Testis (tissue), 3 donors: ENCODE measurements around the gene C1QTNF9. TPM values are rescaled to one million over a fixed set of nuclear protein-coding genes. Genes with fewer than 3 reads are reported as not detected.

ENCODE experiments used
- DNase-seq: peaks from one replicate; pipeline ENCODE4 v3.0.0-alpha.2; 2019
- H3K27ac ChIP-seq, 2 donors: fragments of 200-600 bp; sonication (generic); one replicate each; pipeline ENCODE4 v1.5.1; 2019
- H3K27me3 ChIP-seq: fragments of 200-600 bp; sonication (generic); one replicate; pipeline ENCODE4 v1.5.1; 2019
- H3K36me3 ChIP-seq: fragments of 200-600 bp; sonication (generic); one replicate; pipeline ENCODE4 v1.5.1; 2017; ENCODE audit warnings: low read depth; ENCODE audit errors: missing control alignments
- H3K4me1 ChIP-seq: fragments of 200-600 bp; sonication (generic); one replicate; pipeline ENCODE4 v1.5.1; 2019
- H3K4me3 ChIP-seq, 2 donors: fragments of 200-600 bp; sonication (generic); one replicate each; pipeline ENCODE4 v1.5.1; 2017 to 2019
- H3K9me3 ChIP-seq: fragments of 200-600 bp; sonication (generic); one replicate; pipeline ENCODE4 v1.5.1; 2017
- CTCF ChIP-seq, 3 experiments: fragments of 450-650 bp in 2 of 3; fragments of 200-600 bp in 1 of 3; sonication (generic) in 1 of 3; IDR thresholded peaks; one replicate each; pipeline ENCODE4 v1.5.1; 2016 to 2019; ENCODE audit warnings: antibody characterized with exemption in 3 of 3, mild to moderate bottlenecking in 2 of 3, moderate library complexity in 1 of 3
- POLR2A ChIP-seq: fragments of 450-650 bp; IDR thresholded peaks from one replicate; pipeline ENCODE4 v1.6.1; 2017; ENCODE audit warnings: antibody characterized with exemption, mild to moderate bottlenecking, moderate library complexity
- WGBS, 2 donors: methylation state at CpG; one replicate each; pipeline ENCODE4 v1.1.5; 2018; 5-methylcytosine and 5-hydroxymethylcytosine counted together
- intact Hi-C: fragments of 100-400 bp; cut with DNase I; formaldehyde crosslinking; loops from one replicate; pipeline ENCODE4 v1.15.1; 2023; ENCODE audit warnings: low total_unique reads
- polyA plus RNA-seq: library from polyadenylated mRNA; stranded (reverse); fragments of 350-450 nt; fragmentation: Illumina TruSeq; extraction: RNeasy Lipid Tissue Mini Kit (QIAGEN cat#74804); gene quantifications from one replicate; pipeline ENCODE4 v1.2.3, GENCODE V29; 2014; ENCODE audit warnings: low read depth, low replicate concordance; ENCODE audit not compliant: insufficient read depth
- total RNA-seq, 2 donors: library from RNA; depleted of rRNA; stranded (reverse); fragments of >200 nt; gene quantifications; one replicate each; pipeline ENCODE4 v1.2.3, GENCODE V29; 2016

Gene C1QTNF9
- total and polyA plus RNA-seq, 3 donors from 2014 or later = 0.43 to 2.4 (median 1.1) TPM

- TF ChIP-seq POLR2A (no peak), CTCF (IDR thresholded peaks at IDR 0.05) (no peak)
- Histone ChIP-seq H3K4me3 (no peak overlapping the region), H3K4me1 (no peaks in the 10 kb centered on the region), H3K27me3 (no peaks in the 10 kb centered on the region), H3K36me3 (no peaks in the 10 kb centered on the region), H3K9me3 (no peaks in the 10 kb centered on the region), H3K27ac (no peak overlapping the region)
- 91 to 96% methylated on average over 10 of the region's 10 CpGs for whole genome bisulfite sequencing, 2 donors
- no peak for DNase-seq
- intact Hi-C loops = no loop called here
These were observed 15.6 kb upstream of the C1QTNF9 start for GRCh38 chr13:24293746-24294145.

GRCh38 chr13:24299488-24300114 lies 9.8 kb upstream of the C1QTNF9 start:
- H3K27me3 ChIP-seq = no peaks in the 10 kb centered on the region
- H3K4me3 ChIP-seq = no peak overlapping the region
- no peaks in the 10 kb centered on the region for H3K9me3 ChIP-seq
- WGBS, 2 donors = 92 to 95% methylated on average over 16 of the region's 16 CpGs
- H3K27ac ChIP-seq = no peak overlapping the region
- no peaks in the 10 kb centered on the region for H3K36me3 ChIP-seq
- intact Hi-C loops = no loop called here
- TF ChIP-seq POLR2A (no peak), CTCF (IDR thresholded peaks at IDR 0.05) (no peak)
- DNase-seq = no peak
- peaks cover 3% of the 10 kb centered on the region for H3K4me1 ChIP-seq

GRCh38 chr13:24301434-24301833 lies 7.9 kb upstream of the C1QTNF9 start:
- intact Hi-C loops = no loop called here
- no peak for DNase-seq

GRCh38 chr13:24301911-24302310 lies 7.5 kb upstream of the C1QTNF9 start:
- Histone ChIP-seq H3K27me3 (no peaks in the 10 kb centered on the region), H3K27ac (no peak overlapping the region), H3K4me1 (peaks cover 5% of the 10 kb centered on the region), H3K4me3 (no peak overlapping the region), H3K9me3 (no peaks in the 10 kb centered on the region), H3K36me3 (no peaks in the 10 kb centered on the region)
- intact Hi-C loops = no loop called here
- DNase-seq = no peak
- 85 to 96% methylated on average over 7 of the region's 7 CpGs for WGBS, 2 donors
- no peak for TF ChIP-seq CTCF (IDR thresholded peaks at IDR 0.05)
- no peak for TF ChIP-seq POLR2A

More at GRCh38 chr13:24301434-24301833, 7.9 kb upstream of the C1QTNF9 start:
- H3K36me3 ChIP-seq = no peaks in the 10 kb centered on the region
- peaks cover 4% of the 10 kb centered on the region for H3K4me1 ChIP-seq
- no peaks in the 10 kb centered on the region for H3K9me3 ChIP-seq
- no peaks in the 10 kb centered on the region for H3K27me3 ChIP-seq
- TF ChIP-seq POLR2A = no peak
- H3K27ac ChIP-seq = no peak overlapping the region
- no peak overlapping the region for H3K4me3 ChIP-seq
- 70 to 71% methylated on average over 12 of the region's 12 CpGs for WGBS, 2 donors

GRCh38 chr13:24304620-24305019 lies 4.8 kb upstream of the C1QTNF9 start:
- DNase-seq = no peak
- no peak overlapping the region for H3K27ac ChIP-seq
- intact Hi-C loops = no loop called here
- no peaks in the 10 kb centered on the region for H3K9me3 ChIP-seq
- peaks cover 32% of the 10 kb centered on the region for H3K4me1 ChIP-seq
- H3K27me3 ChIP-seq = no peaks in the 10 kb centered on the region
- no peaks in the 10 kb centered on the region for H3K36me3 ChIP-seq
- no peak overlapping the region for H3K4me3 ChIP-seq
- WGBS, 2 donors = 75 to 81% methylated on average over 5 of the region's 5 CpGs
- TF ChIP-seq POLR2A (no peak), CTCF (IDR thresholded peaks at IDR 0.05) (no peak)
